Large intestine (tissue), 3 donors: Measurements from ENCODE around the gene PPP2R5D. TPM values are rescaled to one million over a fixed set of nuclear protein-coding genes. Genes with fewer than 3 reads are reported as not detected.

Experiments
- DNase-seq, 2 donors: peaks; one replicate each; pipeline versions ENCODE4 v3.0.0 to v3.0.0-alpha.2; 2013
- H3K27ac ChIP-seq: one replicate; pipeline ENCODE4 v1.5.1; 2013; ENCODE audit warnings: low read length
- H3K27me3 ChIP-seq: 2 replicates; pipeline ENCODE4 v1.6.1; 2013; ENCODE audit warnings: low read length; ENCODE audit not compliant: control insufficient read depth, insufficient read depth
- H3K36me3 ChIP-seq: 2 replicates; pipeline ENCODE4 v1.6.1; 2013; ENCODE audit warnings: low read length; ENCODE audit not compliant: control insufficient read depth, insufficient read depth
- H3K4me1 ChIP-seq: one replicate; pipeline ENCODE4 v1.6.1; 2013; ENCODE audit warnings: low read length; ENCODE audit not compliant: control insufficient read depth, insufficient read depth
- H3K4me3 ChIP-seq: one replicate; pipeline ENCODE4 v1.5.1; 2013; ENCODE audit warnings: low read length
- H3K9me3 ChIP-seq: one replicate; pipeline ENCODE4 v1.6.1; 2013; ENCODE audit warnings: mild to moderate bottlenecking, low read depth, low read length, moderate library complexity; ENCODE audit not compliant: control insufficient read depth
- WGBS: methylation state at CpG from one replicate; pipeline ENCODE4 v1.1.5; 2013; ENCODE audit warnings: low lambda C conversion rate; ENCODE audit not compliant: insufficient coverage; 5-methylcytosine and 5-hydroxymethylcytosine counted together
- polyA plus RNA-seq: library from polyadenylated mRNA; unstranded; fragments of 120-200 nt; gene quantifications from one replicate; pipeline ENCODE4 v1.2.1, GENCODE V29; 2013

The PPP2R5D gene
- polyA plus RNA-seq, 1 donor, result 62.0 TPM

- Histone ChIP-seq H3K27ac (no peak overlapping the region), H3K4me1 (peaks cover 11% of the 10 kb centered on the region), H3K27me3 (peaks cover 8% of the 10 kb centered on the region), H3K4me3 (no peak overlapping the region), H3K36me3 (peaks cover 52% of the 10 kb centered on the region), H3K9me3 (peaks cover 6% of the 10 kb centered on the region)
- DNase-seq, result no peak
- WGBS, result no CpG with 5 or more reads among the region's 13 CpGs
Measured at GRCh38 chr6:42962502-42963178, 21.7 kb upstream of the PPP2R5D start.

- Histone ChIP-seq H3K9me3 (peaks cover 6% of the 10 kb centered on the region), H3K27ac (no peak overlapping the region), H3K4me1 (peaks cover 11% of the 10 kb centered on the region), H3K4me3 (no peak overlapping the region), H3K27me3 (peaks cover 8% of the 10 kb centered on the region), H3K36me3 (peaks cover 57% of the 10 kb centered on the region)
- no peak for DNase-seq
- whole genome bisulfite sequencing, result no CpG with 5 or more reads among the region's 12 CpGs
Measured at GRCh38 chr6:42963179-42963854, 21.1 kb upstream of the PPP2R5D start.

- H3K4me3 ChIP-seq, result no peak overlapping the region
- WGBS, result 100% methylated on average over 1 of the region's 9 CpGs
- peak in 1 of 2 donors; percentile 38 for DNase-seq
- H3K27ac ChIP-seq, result no peak overlapping the region
- H3K27me3 ChIP-seq, result peaks cover 8% of the 10 kb centered on the region
- peaks cover 64% of the 10 kb centered on the region for H3K36me3 ChIP-seq
- H3K4me1 ChIP-seq, result peaks cover 11% of the 10 kb centered on the region
- peaks cover 6% of the 10 kb centered on the region for H3K9me3 ChIP-seq
Measured at GRCh38 chr6:42963855-42964605, 20.3 kb upstream of the PPP2R5D start.

- H3K4me3 ChIP-seq, result no peak overlapping the region
- WGBS, result no CpG with 5 or more reads among the region's 7 CpGs
- peaks cover 78% of the 10 kb centered on the region for H3K36me3 ChIP-seq
- no peak overlapping the region for H3K27ac ChIP-seq
- no peak for DNase-seq
- H3K9me3 ChIP-seq, result no peaks in the 10 kb centered on the region
- no peaks in the 10 kb centered on the region for H3K4me1 ChIP-seq
- no peaks in the 10 kb centered on the region for H3K27me3 ChIP-seq
Measured at GRCh38 chr6:42966571-42966970, 17.8 kb upstream of the PPP2R5D start.

- Histone ChIP-seq H3K36me3 (peaks cover 79% of the 10 kb centered on the region), H3K4me1 (no peaks in the 10 kb centered on the region), H3K27ac (no peak overlapping the region), H3K9me3 (no peaks in the 10 kb centered on the region), H3K4me3 (no peak overlapping the region), H3K27me3 (no peaks in the 10 kb centered on the region)
- WGBS, result no CpG with 5 or more reads among the region's 11 CpGs
- DNase-seq, result no peak
Measured at GRCh38 chr6:42967228-42967627, 17.1 kb upstream of the PPP2R5D start.

- Histone ChIP-seq H3K9me3 (no peaks in the 10 kb centered on the region), H3K27me3 (no peaks in the 10 kb centered on the region), H3K27ac (no peak overlapping the region), H3K36me3 (peaks cover 71% of the 10 kb centered on the region), H3K4me3 (no peak overlapping the region), H3K4me1 (no peaks in the 10 kb centered on the region)
- no CpG with 5 or more reads among the region's 12 CpGs for WGBS
- DNase-seq, result no peak
Measured at GRCh38 chr6:42968126-42968701, 16.2 kb upstream of the PPP2R5D start.

GRCh38 chr6:42968783-42969182, 15.6 kb upstream of the PPP2R5D start:
- H3K27ac ChIP-seq, result no peak overlapping the region
- peaks cover 69% of the 10 kb centered on the region for H3K36me3 ChIP-seq
- no peaks in the 10 kb centered on the region for H3K9me3 ChIP-seq
- no peak for DNase-seq
- H3K4me1 ChIP-seq, result no peaks in the 10 kb centered on the region
- no peak overlapping the region for H3K4me3 ChIP-seq
- no CpG with 5 or more reads among the region's 4 CpGs for WGBS
- no peaks in the 10 kb centered on the region for H3K27me3 ChIP-seq

- Histone ChIP-seq H3K27ac (no peak overlapping the region), H3K36me3 (peaks cover 65% of the 10 kb centered on the region), H3K9me3 (no peaks in the 10 kb centered on the region), H3K4me3 (no peak overlapping the region), H3K4me1 (no peaks in the 10 kb centered on the region), H3K27me3 (no peaks in the 10 kb centered on the region)
- no CpG with 5 or more reads among the region's 2 CpGs for WGBS
- no peak for DNase-seq
Measured at GRCh38 chr6:42969431-42969830, 14.9 kb upstream of the PPP2R5D start.

- H3K36me3 ChIP-seq, result peaks cover 63% of the 10 kb centered on the region
- WGBS, result no CpG with 5 or more reads among the region's 4 CpGs
- no peak overlapping the region for H3K4me3 ChIP-seq
- H3K27ac ChIP-seq, result no peak overlapping the region
- no peak for DNase-seq
- no peaks in the 10 kb centered on the region for H3K9me3 ChIP-seq
- H3K27me3 ChIP-seq, result no peaks in the 10 kb centered on the region
- H3K4me1 ChIP-seq, result no peaks in the 10 kb centered on the region
Measured at GRCh38 chr6:42969934-42970333, 14.4 kb upstream of the PPP2R5D start.

GRCh38 chr6:42970871-42971612, 13.3 kb upstream of the PPP2R5D start:
- H3K9me3 ChIP-seq, result no peaks in the 10 kb centered on the region
- H3K4me3 ChIP-seq, result no peak overlapping the region
- peaks cover 54% of the 10 kb centered on the region for H3K36me3 ChIP-seq
- no peaks in the 10 kb centered on the region for H3K27me3 ChIP-seq
- H3K27ac ChIP-seq, result no peak overlapping the region
- no peaks in the 10 kb centered on the region for H3K4me1 ChIP-seq
- no CpG with 5 or more reads among the region's 4 CpGs for WGBS
- no peak for DNase-seq
